Lower lobe of right lung (tissue), 2 donors: ENCODE results near the gene TNFRSF4. TPM values are rescaled to one million over a fixed set of nuclear protein-coding genes. Genes with fewer than 3 reads are reported as not detected.

ENCODE experiments used
- ATAC-seq, 2 donors: fragments of 200-7000 bp; cut with Tn5 transposase; one replicate each; pipeline ENCODE4 v1.9.1; 2020 to 2022; ENCODE audit warnings: mild to moderate bottlenecking in 2 of 2, moderate library complexity in 2 of 2
- DNase-seq: peaks from one replicate; pipeline ENCODE4 v3.0.0-alpha.2; 2020
- H3K27ac ChIP-seq: fragments of 200-600 bp; one replicate; pipeline ENCODE4 v1.8.0; 2022
- H3K27me3 ChIP-seq: fragments of 200-600 bp; one replicate; pipeline ENCODE4 v1.8.0; 2022; ENCODE audit warnings: low read depth
- H3K36me3 ChIP-seq: fragments of 200-600 bp; one replicate; pipeline ENCODE4 v1.8.0; 2022; ENCODE audit warnings: mild to moderate bottlenecking
- H3K4me1 ChIP-seq: fragments of 200-600 bp; one replicate; pipeline ENCODE4 v1.8.0; 2022
- H3K4me3 ChIP-seq: fragments of 200-600 bp; one replicate; pipeline ENCODE4 v1.8.0; 2022; ENCODE audit warnings: mild to moderate bottlenecking
- H3K9me3 ChIP-seq: fragments of 200-600 bp; one replicate; pipeline ENCODE4 v1.8.0; 2022
- intact Hi-C: fragments of 100-400 bp; cut with DNase I; formaldehyde crosslinking; loops from one replicate; pipeline ENCODE4 v1.11.0; 2022
- total RNA-seq: library from RNA; stranded (reverse); fragmentation: NEBNext Ultra II Directional; extraction: Animal tissue kit (Norgen Biotek cat#: 25700); gene quantifications from one replicate; pipeline ENCODE4 v1.2.1, GENCODE V29; 2021
- TF ChIP-seq, protein P1 (sequence below): fragments of 200-600 bp; IDR thresholded peaks from one replicate; pipeline ENCODE4 v1.8.0; 2022; ENCODE audit warnings: antibody characterized with exemption, mild to moderate bottlenecking
- donor health status: DM: no; HTN: yes; CAD: no; lungs with severe emphysema.

The TNFRSF4 gene
- total RNA-seq, 1 donor from 2014 or later: 3.0 TPM

DNA sequence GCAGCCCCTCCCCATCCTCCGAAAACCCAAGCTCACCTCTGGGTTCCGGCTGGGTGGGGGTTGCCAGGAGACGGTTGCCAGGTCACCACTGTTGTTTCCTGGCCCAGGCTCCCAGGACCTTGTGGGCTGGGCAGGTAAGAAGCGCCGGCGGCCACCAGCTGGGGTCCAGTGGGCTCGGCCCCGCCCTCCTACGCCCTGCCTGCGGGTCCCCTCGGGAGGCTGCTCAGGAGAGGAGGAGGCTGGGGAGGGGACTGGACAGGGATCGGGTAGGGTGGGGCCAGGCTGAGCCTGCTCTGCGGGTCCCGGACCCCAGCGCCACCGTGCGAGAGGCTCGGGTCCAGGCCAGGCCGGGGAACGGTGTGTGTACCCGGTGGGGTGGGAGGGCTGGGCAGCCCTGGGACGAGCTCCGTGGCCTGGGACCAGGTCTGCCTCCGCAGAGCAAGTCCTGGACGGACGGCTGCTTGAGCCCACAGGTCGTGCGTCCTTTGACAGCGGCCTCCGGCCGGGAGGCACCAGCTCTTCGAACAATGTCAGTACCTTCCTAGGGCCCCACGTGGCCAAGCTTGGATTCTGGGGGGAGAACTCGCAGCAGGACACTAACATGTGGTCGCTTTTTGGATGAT is 40.0 kb downstream of the TNFRSF4 start, which contains the start of gene TTLL10:
Gene TTLL10, plus strand, starts transcription at position 88 of the 623 bp plus-strand sequence. CDS start 5,336 bp downstream, outside the sequence.
- no peaks in the 10 kb centered on the region for H3K4me1 ChIP-seq
- TF ChIP-seq, protein P1, sequence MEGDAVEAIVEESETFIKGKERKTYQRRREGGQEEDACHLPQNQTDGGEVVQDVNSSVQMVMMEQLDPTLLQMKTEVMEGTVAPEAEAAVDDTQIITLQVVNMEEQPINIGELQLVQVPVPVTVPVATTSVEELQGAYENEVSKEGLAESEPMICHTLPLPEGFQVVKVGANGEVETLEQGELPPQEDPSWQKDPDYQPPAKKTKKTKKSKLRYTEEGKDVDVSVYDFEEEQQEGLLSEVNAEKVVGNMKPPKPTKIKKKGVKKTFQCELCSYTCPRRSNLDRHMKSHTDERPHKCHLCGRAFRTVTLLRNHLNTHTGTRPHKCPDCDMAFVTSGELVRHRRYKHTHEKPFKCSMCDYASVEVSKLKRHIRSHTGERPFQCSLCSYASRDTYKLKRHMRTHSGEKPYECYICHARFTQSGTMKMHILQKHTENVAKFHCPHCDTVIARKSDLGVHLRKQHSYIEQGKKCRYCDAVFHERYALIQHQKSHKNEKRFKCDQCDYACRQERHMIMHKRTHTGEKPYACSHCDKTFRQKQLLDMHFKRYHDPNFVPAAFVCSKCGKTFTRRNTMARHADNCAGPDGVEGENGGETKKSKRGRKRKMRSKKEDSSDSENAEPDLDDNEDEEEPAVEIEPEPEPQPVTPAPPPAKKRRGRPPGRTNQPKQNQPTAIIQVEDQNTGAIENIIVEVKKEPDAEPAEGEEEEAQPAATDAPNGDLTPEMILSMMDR: no peak
- ATAC-seq (no peak), DNase-seq (peak; percentile 58)
- H3K27ac ChIP-seq: no peak within 1 kb of the TSS
- H3K9me3 ChIP-seq: no peaks in the 10 kb centered on the region
- no peak within 1 kb of the TSS for H3K4me3 ChIP-seq
- intact Hi-C loops: no loop called here
- H3K27me3 ChIP-seq: peaks cover 69% of the 10 kb centered on the region
- no peaks in the 10 kb centered on the region for H3K36me3 ChIP-seq

DNA sequence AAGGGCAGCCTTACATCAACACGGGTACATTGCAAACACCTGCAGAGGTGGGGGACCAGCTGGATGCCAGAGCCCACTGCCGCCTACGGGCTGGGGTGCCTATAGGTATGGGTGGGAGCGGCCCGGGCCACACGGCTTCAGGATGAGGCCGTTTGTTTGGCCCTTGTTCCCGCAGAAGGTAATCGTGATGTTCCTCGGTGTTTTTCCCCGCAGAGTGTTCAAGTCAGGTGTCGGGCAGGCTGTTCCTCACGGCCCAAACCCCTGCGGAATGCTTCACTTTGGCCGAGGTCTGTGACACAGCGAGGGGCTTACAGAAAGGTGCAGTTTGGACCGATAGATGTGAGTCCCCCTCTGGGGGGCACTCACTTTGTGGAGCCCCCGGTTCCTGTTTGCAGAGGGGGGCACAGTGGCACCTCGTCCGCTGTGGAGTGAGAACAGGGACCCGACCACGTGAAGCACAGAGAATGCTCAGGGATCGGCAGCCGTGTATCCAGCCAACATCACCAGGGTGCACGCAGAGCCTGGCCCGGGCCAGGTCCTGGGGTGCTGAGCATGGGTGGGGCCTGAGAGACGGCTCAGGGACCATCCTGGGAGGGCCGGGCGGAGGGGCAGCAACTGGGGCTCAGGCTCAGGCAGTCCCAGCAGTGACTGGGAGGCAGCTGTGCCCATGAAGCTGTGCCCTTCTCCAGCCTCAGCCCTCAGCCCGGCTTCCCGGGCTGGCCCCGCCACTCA is 40.7 kb downstream of the TNFRSF4 start:
- DNase-seq (no peak), ATAC-seq (no peak)
- H3K36me3 ChIP-seq: no peaks in the 10 kb centered on the region
- H3K27me3 ChIP-seq: peaks cover 68% of the 10 kb centered on the region
- H3K4me3 ChIP-seq: no peak overlapping the region
- no peaks in the 10 kb centered on the region for H3K4me1 ChIP-seq
- no peaks in the 10 kb centered on the region for H3K9me3 ChIP-seq
- no peak overlapping the region for H3K27ac ChIP-seq
- TF ChIP-seq, protein P1: no peak
- intact Hi-C loops: no loop called here

DNA sequence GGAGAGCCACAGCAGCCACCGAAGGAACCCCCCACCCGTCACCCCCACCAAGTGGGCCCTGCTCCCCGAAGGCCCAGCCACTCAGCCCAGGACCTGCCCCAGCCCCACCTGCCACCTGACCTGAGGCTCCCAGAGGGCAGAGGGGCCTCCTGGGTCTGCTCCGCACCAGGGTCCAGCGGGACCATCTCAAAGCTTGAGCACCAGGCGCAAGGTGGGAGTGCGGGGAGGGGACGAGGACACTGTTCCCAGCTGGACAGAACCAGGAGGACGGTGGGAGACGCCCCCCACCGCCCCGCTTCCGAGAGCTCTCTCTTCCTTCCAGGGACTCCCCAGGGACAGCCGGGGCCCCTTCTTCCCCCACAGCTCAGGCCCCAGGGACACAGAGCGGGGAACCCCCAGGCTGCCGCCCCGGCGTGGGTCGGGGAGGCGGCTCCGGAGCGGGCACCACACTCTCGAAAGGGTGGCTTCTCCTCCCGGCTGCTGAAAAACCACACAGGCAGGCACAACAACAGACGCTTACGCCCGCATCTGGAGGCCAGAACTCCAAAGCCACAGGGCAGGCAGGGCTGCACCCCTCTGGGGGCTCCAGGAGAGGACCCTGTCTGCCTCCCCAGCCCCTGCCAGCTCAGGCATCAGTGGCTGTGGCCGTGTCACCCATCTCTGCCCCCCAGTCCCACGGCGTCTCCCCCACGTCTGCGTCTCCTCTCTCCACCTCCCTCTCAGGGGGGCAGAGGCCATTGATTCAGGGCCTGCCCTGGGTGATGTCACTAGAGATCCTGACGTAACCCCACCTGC is 42.2 kb downstream of the TNFRSF4 start:
- Histone ChIP-seq H3K4me3 (no peak overlapping the region), H3K9me3 (no peaks in the 10 kb centered on the region), H3K27me3 (peaks cover 64% of the 10 kb centered on the region), H3K36me3 (no peaks in the 10 kb centered on the region), H3K4me1 (peaks cover 4% of the 10 kb centered on the region), H3K27ac (no peak overlapping the region)
- TF ChIP-seq, protein P1: no peak
- no peak for ATAC-seq
- no peak for DNase-seq
- intact Hi-C loops: no loop called here

- Histone ChIP-seq H3K4me1 (peaks cover 6% of the 10 kb centered on the region), H3K27me3 (peaks cover 59% of the 10 kb centered on the region), H3K36me3 (no peaks in the 10 kb centered on the region), H3K9me3 (no peaks in the 10 kb centered on the region), H3K4me3 (no peak overlapping the region), H3K27ac (no peak overlapping the region)
- ATAC-seq: no peak
- DNase-seq: no peak
- intact Hi-C loops: no loop called here
- TF ChIP-seq, protein P1: no peak
These were observed 42.8 kb downstream of the TNFRSF4 start for GRCh38 chr1:1171161-1171545.

DNA sequence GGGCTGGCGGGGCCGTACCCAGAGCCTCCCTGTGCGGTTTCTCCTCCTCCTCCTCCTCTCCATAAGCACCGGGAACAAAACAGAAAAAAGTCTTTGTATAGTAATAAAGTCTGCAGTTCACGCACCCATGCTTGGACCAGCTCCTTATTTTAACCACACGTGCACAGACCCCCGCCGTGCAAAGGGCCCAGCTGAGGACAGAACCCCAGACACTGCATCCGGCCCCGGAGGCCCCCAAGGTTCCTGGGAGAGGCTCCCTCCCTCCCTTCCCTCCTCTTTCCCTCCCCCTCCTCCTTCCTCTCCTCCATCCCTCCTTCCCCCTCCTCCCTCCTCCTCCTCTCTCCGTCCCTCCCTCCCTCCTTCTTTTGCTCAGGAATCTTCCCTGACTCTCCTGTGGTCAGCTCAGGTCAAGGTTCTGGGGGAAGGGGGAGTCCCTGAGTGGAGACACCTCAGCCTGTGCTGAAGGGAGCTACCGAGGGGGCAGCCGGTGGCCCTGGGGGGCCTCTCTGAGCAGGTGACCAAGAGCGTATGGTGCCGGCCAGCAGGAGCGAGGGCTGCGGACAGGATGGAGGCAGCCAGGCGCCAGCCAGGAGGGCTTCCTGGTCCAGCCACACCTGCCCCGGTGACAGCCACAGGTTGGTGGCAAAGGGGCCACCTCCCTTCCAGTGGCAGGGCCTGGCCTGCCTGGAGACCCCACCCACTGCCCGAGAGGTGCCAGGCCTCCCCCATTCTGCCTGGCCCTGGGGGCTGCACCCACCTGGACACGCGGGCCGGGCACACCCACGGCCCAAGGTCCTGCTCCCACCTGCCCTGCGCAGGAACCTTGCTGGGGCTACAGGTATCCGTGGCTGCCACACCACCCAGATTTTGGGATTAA is 43.5 kb downstream of the TNFRSF4 start:
- Histone ChIP-seq H3K27ac (no peak overlapping the region), H3K36me3 (no peaks in the 10 kb centered on the region), H3K4me1 (peaks cover 8% of the 10 kb centered on the region), H3K9me3 (no peaks in the 10 kb centered on the region), H3K27me3 (peaks cover 59% of the 10 kb centered on the region), H3K4me3 (no peak overlapping the region)
- TF ChIP-seq, protein P1: no peak
- intact Hi-C loops: no loop called here
- ATAC-seq (no peak), DNase-seq (peak; percentile 42)
